ENCODE measurements around the gene LAPTM4A. TPM values are rescaled to one million over a fixed set of nuclear protein-coding genes. Genes with fewer than 3 reads are reported as not detected.

Gene LAPTM4A
- total and polyA plus RNA-seq, 2 experiments from 2014 or later = 255 to 455 TPM

- no peaks in the 10 kb centered on the region for H3K36me3 ChIP-seq (replicated peaks; ENCODE audit: insufficient read depth, low read depth)
- peak overlapping the region; percentile 97 for H3K4me2 ChIP-seq
- H4K20me1 ChIP-seq (ENCODE audit: insufficient read depth, poor library complexity, severe bottlenecking) = no peaks in the 10 kb centered on the region
- DNase-seq (ENCODE audit: low spot score) = peak; percentile 21
- H3K9me3 ChIP-seq (ENCODE audit: low read depth) = no peaks in the 10 kb centered on the region
- H3K27me3 ChIP-seq = peaks cover 17% of the 10 kb centered on the region
- no peak for TF ChIP-seq CTCF (IDR thresholded peaks at IDR 0.05; ENCODE audit: poor library complexity)
- no peak for TF ChIP-seq EZH2 (IDR thresholded peaks at IDR 0.05; ENCODE audit: borderline replicate concordance)
- TF ChIP-seq EZH2phosphoT487 (IDR thresholded peaks at IDR 0.05; ENCODE audit: low read depth, severe bottlenecking, unreplicated experiment) = no peak
- peaks cover 7% of the 10 kb centered on the region for H3K4me1 ChIP-seq (ENCODE audit: insufficient read depth)
- peak overlapping the region; percentile 62 for H3K4me3 ChIP-seq
- H3K79me2 ChIP-seq = no peaks in the 10 kb centered on the region
- WGBS (ENCODE audit: low lambda C conversion rate, missing lambda C conversion rate) = 46% methylated on average over 15 of the region's 15 CpGs
- peak overlapping the region; percentile 55 for H3K27ac ChIP-seq
- H2AFZ ChIP-seq = peak overlapping the region; percentile 95
- no peaks in the 10 kb centered on the region for H3K9me2 ChIP-seq (replicated peaks; ENCODE audit: insufficient read depth)
Observed at GRCh38 chr2:20013126-20013849, 38.1 kb downstream of the LAPTM4A start.

- WGBS (ENCODE audit: low lambda C conversion rate, missing lambda C conversion rate) = 2% methylated on average over 45 of the region's 87 CpGs
Observed at GRCh38 chr2:20012282-20013125, 38.9 kb downstream of the LAPTM4A start, which contains the start of gene MATN3. Gene MATN3, minus strand, starts transcription at chr2:20012668. Its CDS starts 37 bp downstream, at chr2:20012631.

GRCh38 chr2:20012032-20012281 is 39.5 kb downstream of the LAPTM4A start:
- H3K4me1 ChIP-seq (ENCODE audit: insufficient read depth) = peaks cover 7% of the 10 kb centered on the region
- no peak for DNase-seq (ENCODE audit: low spot score)
- no peaks in the 10 kb centered on the region for H4K20me1 ChIP-seq (ENCODE audit: insufficient read depth, poor library complexity, severe bottlenecking)
- H3K79me2 ChIP-seq = no peaks in the 10 kb centered on the region
- no peaks in the 10 kb centered on the region for H3K36me3 ChIP-seq (replicated peaks; ENCODE audit: insufficient read depth, low read depth)
- H3K9me3 ChIP-seq (ENCODE audit: low read depth) = no peaks in the 10 kb centered on the region
- H3K4me3 ChIP-seq = no peak overlapping the region
- no peaks in the 10 kb centered on the region for H3K9me2 ChIP-seq (replicated peaks; ENCODE audit: insufficient read depth)
- peak overlapping the region; percentile 97 for H3K4me2 ChIP-seq
- no peak overlapping the region for H3K27ac ChIP-seq
- 43% methylated on average over 4 of the region's 4 CpGs for WGBS (ENCODE audit: low lambda C conversion rate, missing lambda C conversion rate)
- TF ChIP-seq EZH2 (IDR thresholded peaks at IDR 0.05; ENCODE audit: borderline replicate concordance) (no peak), CTCF (IDR thresholded peaks at IDR 0.05; ENCODE audit: poor library complexity) (no peak)
- H2AFZ ChIP-seq = no peak overlapping the region
- H3K27me3 ChIP-seq = peaks cover 17% of the 10 kb centered on the region

More at GRCh38 chr2:20012282-20013125, 38.9 kb downstream of the LAPTM4A start, which contains the start of gene MATN3:
- Histone ChIP-seq H3K36me3 (replicated peaks; ENCODE audit: insufficient read depth, low read depth) (no peaks in the 10 kb centered on the region), H2AFZ (peak within 1 kb of the TSS; percentile 95), H4K20me1 (ENCODE audit: insufficient read depth, poor library complexity, severe bottlenecking) (no peaks in the 10 kb centered on the region), H3K9me3 (ENCODE audit: low read depth) (no peaks in the 10 kb centered on the region), H3K9me2 (replicated peaks; ENCODE audit: insufficient read depth) (no peaks in the 10 kb centered on the region), H3K27ac (peak within 1 kb of the TSS; percentile 55), H3K27me3 (peaks cover 17% of the 10 kb centered on the region), H3K4me2 (peak within 1 kb of the TSS; percentile 97), H3K4me1 (ENCODE audit: insufficient read depth) (peaks cover 7% of the 10 kb centered on the region), H3K79me2 (no peaks in the 10 kb centered on the region), H3K4me3 (peak within 1 kb of the TSS; percentile 62)
- DNase-seq (ENCODE audit: low spot score) = peak; percentile 56
- TF ChIP-seq EZH2 (IDR thresholded peaks at IDR 0.05; ENCODE audit: borderline replicate concordance) (no peak), EZH2phosphoT487 (IDR thresholded peaks at IDR 0.05; ENCODE audit: low read depth, severe bottlenecking, unreplicated experiment) (no peak), CTCF (IDR thresholded peaks at IDR 0.05; ENCODE audit: poor library complexity) (no peak)
